Fibroblast of lung (primary cell): Measurements from ENCODE around the gene MYH3.

Experiments used
- EZH2 ChIP-seq: IDR thresholded peaks from 2 replicates; pipeline ENCODE4 v1.5.1; 2012; ENCODE audit warnings: low read length, control low read depth, mild to moderate bottlenecking; ENCODE audit errors: missing control alignments
- TF ChIP-seq, protein P1 (sequence below), 2 donors: IDR thresholded peaks in 1 of 2; conservative IDR thresholded peaks in 1 of 2; 1 replicate in 1 of 2; 2 replicates in 1 of 2; pipeline ENCODE4 v1.5.1; 2011 to 2012; ENCODE audit warnings: low read length in 2 of 2, control low read depth in 1 of 2, inconsistent platforms in 1 of 2, low read depth in 1 of 2, mild to moderate bottlenecking in 1 of 2

DNA sequence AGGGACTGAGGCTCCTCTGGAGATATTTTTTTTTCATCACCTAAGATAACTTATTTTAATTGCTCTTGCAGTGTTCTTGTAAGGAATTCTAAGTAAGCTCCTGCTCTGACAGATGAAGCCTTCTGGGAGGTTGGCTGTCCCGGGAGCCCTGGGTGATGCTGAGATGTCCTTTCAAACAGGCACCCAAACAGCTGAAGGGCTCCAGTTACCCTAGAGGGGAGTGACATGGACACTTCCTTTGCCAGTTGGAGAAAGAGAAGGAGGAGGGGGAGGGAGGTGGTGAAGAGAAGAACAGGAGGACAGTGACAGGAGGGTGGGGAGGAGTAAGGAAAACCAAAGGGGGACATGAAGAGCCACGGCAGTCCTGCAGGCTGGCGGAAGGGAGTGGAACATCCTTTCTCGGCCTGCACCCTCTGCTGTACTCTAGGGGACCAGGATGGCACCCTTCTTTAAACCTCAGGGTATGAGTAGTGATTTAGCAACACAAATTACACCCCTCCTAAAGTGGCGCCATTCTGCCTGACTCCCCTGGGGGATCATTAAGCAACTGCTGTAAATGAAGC, 51.8 kb downstream of the MYH3 start:
- TF ChIP-seq, protein P1, sequence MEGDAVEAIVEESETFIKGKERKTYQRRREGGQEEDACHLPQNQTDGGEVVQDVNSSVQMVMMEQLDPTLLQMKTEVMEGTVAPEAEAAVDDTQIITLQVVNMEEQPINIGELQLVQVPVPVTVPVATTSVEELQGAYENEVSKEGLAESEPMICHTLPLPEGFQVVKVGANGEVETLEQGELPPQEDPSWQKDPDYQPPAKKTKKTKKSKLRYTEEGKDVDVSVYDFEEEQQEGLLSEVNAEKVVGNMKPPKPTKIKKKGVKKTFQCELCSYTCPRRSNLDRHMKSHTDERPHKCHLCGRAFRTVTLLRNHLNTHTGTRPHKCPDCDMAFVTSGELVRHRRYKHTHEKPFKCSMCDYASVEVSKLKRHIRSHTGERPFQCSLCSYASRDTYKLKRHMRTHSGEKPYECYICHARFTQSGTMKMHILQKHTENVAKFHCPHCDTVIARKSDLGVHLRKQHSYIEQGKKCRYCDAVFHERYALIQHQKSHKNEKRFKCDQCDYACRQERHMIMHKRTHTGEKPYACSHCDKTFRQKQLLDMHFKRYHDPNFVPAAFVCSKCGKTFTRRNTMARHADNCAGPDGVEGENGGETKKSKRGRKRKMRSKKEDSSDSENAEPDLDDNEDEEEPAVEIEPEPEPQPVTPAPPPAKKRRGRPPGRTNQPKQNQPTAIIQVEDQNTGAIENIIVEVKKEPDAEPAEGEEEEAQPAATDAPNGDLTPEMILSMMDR (conservative IDR thresholded peaks at IDR 0.05 in 1 of 2, IDR thresholded peaks at IDR 0.05 in 1 of 2; ENCODE audit: low read depth in 1 of 2, low read length in 2 of 2) = no peak
- no peak for TF ChIP-seq EZH2
